Transverse colon (tissue), 4 donors: ENCODE data around the gene CXorf38. TPM values are rescaled to one million over a fixed set of nuclear protein-coding genes. Genes with fewer than 3 reads are reported as not detected.

Experiments
- DNase-seq: peaks from one replicate; pipeline ENCODE4 v3.0.0-alpha.2; 2019
- H3K27ac ChIP-seq, 4 donors: fragments of 200-600 bp; sonication (generic); 2 replicates each; pipeline ENCODE4 v1.5.1; 2016 to 2018; ENCODE audit warnings: inconsistent platforms in 4 of 4
- H3K27me3 ChIP-seq: fragments of 200-600 bp; sonication (generic); 2 replicates; pipeline ENCODE4 v1.5.1; 2017; ENCODE audit warnings: inconsistent platforms
- H3K36me3 ChIP-seq, 4 donors: fragments of 200-600 bp; sonication (generic); 2 replicates each; pipeline ENCODE4 v1.5.1; 2017 to 2019; ENCODE audit warnings: inconsistent platforms in 4 of 4
- H3K4me1 ChIP-seq, 4 donors: fragments of 200-600 bp; sonication (generic); 2 replicates each; pipeline ENCODE4 v1.5.1; 2017 to 2020; ENCODE audit warnings: inconsistent platforms in 4 of 4
- H3K4me3 ChIP-seq, 4 donors: fragments of 200-600 bp; sonication (generic); 1 replicate in 1 of 4; 2 replicates in 3 of 4; pipeline versions ENCODE4 v1.5.1 to v1.6.1; 2017 to 2019; ENCODE audit warnings: inconsistent platforms in 4 of 4
- H3K9me3 ChIP-seq, 2 donors: fragments of 200-600 bp; sonication (generic); 2 replicates each; pipeline ENCODE4 v1.5.1; 2017 to 2019; ENCODE audit warnings: inconsistent platforms in 2 of 2
- CTCF ChIP-seq, 5 experiments: fragments of 200-600 bp in 3 of 5; fragments of 450-650 bp in 2 of 5; sonication (generic) in 3 of 5; IDR thresholded peaks; 1 replicate in 2 of 5; 2 replicates in 3 of 5; pipeline ENCODE4 v1.5.1; 2016 to 2017; ENCODE audit warnings: antibody characterized with exemption in 5 of 5, inconsistent platforms in 3 of 5, mild to moderate bottlenecking in 2 of 5, moderate library complexity in 1 of 5
- EP300 ChIP-seq: sonication (generic); formaldehyde crosslinking; IDR thresholded peaks from one replicate; pipeline ENCODE4 v1.6.1; 2017; ENCODE audit warnings: antibody characterized with exemption, low read depth
- POLR2A ChIP-seq: fragments of 450-650 bp; IDR thresholded peaks from one replicate; pipeline ENCODE4 v1.6.1; 2016; ENCODE audit warnings: antibody characterized with exemption, mild to moderate bottlenecking, moderate library complexity
- POLR2AphosphoS5 ChIP-seq, 3 donors: sonication (generic); formaldehyde crosslinking; IDR thresholded peaks; one replicate each; pipeline ENCODE4 v1.6.1; 2016; ENCODE audit warnings: antibody characterized with exemption in 3 of 3
- WGBS, 2 donors: methylation state at CpG; one replicate each; pipeline ENCODE4 v1.1.5; 2018; ENCODE audit warnings: low coverage in 1 of 2; 5-methylcytosine and 5-hydroxymethylcytosine counted together
- in situ Hi-C, 4 donors: fragments of 200-750 bp; cut with MboI; loops; one replicate each; pipeline versions ENCODE4 v1.15.0 to v1.15.1; 2017; ENCODE audit warnings: low sequenced_read_pairs in 3 of 4, low pct_ligation_motif_present in 1 of 4, low pct_unique_long_range_greater_than_20kb in 1 of 4
- intact Hi-C: fragments of 100-400 bp; cut with DNase I; formaldehyde crosslinking; loops from one replicate; pipeline ENCODE4 v1.15.1; 2023; ENCODE audit warnings: low total_unique reads
- total RNA-seq, 4 donors: library from RNA; depleted of rRNA; stranded (reverse); fragments of >200 nt; gene quantifications; one replicate each; pipeline ENCODE4 v1.1.0, GENCODE V29; 2016

Gene CXorf38
- total RNA-seq, 4 donors from 2014 or later = 5.4 to 18.6 (median 12.1) TPM

GRCh38 chrX:40685362-40685918, 38.1 kb upstream of the CXorf38 start:
- in situ Hi-C loops (no loop called here), intact Hi-C loops (no loop called here)
- H3K4me1 ChIP-seq = no peaks in the 10 kb centered on the region
- H3K9me3 ChIP-seq = no peaks in the 10 kb centered on the region
- WGBS, 2 donors = 46% methylated on average over 4 of the region's 4 CpGs; no CpG with 5 or more reads in 1 of the 2 donors
- H3K27me3 ChIP-seq = no peaks in the 10 kb centered on the region
- no peak overlapping the region for H3K4me3 ChIP-seq
- DNase-seq = no peak
- TF ChIP-seq EP300 (no peak), POLR2AphosphoS5 (IDR thresholded peaks at IDR 0.05) (no peak), POLR2A (no peak), CTCF (IDR thresholded peaks at IDR 0.05) (no peak)
- H3K27ac ChIP-seq = no peak overlapping the region
- no peaks in the 10 kb centered on the region for H3K36me3 ChIP-seq

DNA sequence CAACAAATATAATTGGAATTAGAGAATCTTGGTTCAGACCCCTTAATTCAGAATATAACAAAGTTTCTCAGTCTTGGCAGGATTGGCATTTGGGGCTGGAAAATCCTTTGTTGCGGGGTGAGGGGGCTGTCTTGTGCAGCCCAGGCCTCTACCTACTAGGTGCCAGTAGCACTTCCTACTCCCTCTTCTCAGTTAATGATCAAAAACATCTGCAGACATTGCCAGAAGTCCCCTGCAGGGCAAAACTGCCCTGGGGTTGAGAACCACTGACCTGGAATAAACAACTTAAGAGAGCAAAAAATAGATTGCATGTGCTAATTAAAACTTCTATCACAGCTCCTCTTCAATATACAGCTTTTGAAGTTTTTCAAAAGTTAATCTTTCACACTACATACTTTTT, 36.7 kb upstream of the CXorf38 start:
- no peaks in the 10 kb centered on the region for H3K9me3 ChIP-seq
- intact Hi-C loops = no loop called here
- in situ Hi-C loops = no loop called here
- TF ChIP-seq POLR2A = no peak
- TF ChIP-seq EP300 = no peak
- TF ChIP-seq CTCF (IDR thresholded peaks at IDR 0.05) = no peak
- no peak for TF ChIP-seq POLR2AphosphoS5 (IDR thresholded peaks at IDR 0.05)
- no peak for DNase-seq
- H3K4me1 ChIP-seq = no peaks in the 10 kb centered on the region
- H3K36me3 ChIP-seq = no peaks in the 10 kb centered on the region
- WGBS, 2 donors = 90% methylated on average over 1 of the region's 1 CpG; no CpG with 5 or more reads in 1 of the 2 donors
- H3K27me3 ChIP-seq = no peaks in the 10 kb centered on the region
- no peak overlapping the region for H3K27ac ChIP-seq
- H3K4me3 ChIP-seq = no peak overlapping the region

DNA sequence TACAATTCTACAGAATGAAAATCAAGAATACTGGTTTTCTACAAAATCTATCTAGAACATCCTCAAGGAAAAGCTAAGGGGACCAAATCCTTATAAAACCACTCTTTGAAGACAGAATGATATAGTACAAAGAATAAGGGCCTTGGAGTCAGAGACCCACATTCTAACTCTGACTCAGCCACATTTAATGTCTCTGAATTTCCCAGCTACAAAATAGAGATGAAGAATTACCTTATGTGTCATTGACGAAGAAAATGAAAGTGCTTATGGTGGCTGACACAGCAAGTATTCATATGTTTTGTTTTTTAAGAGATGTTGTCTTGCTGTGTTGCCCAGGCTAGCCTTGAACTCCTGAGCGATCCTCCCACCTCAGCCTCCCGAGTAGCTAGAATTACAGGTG, 35.9 kb upstream of the CXorf38 start:
- H3K4me3 ChIP-seq = no peak overlapping the region
- DNase-seq = no peak
- TF ChIP-seq POLR2AphosphoS5 (IDR thresholded peaks at IDR 0.05) (no peak), EP300 (no peak), CTCF (IDR thresholded peaks at IDR 0.05) (no peak), POLR2A (no peak)
- in situ Hi-C loops = no loop called here
- H3K27ac ChIP-seq = no peak overlapping the region
- H3K9me3 ChIP-seq = no peaks in the 10 kb centered on the region
- H3K4me1 ChIP-seq = no peaks in the 10 kb centered on the region
- no peaks in the 10 kb centered on the region for H3K36me3 ChIP-seq
- WGBS, 2 donors = 88% methylated on average over 3 of the region's 3 CpGs; no CpG with 5 or more reads in 1 of the 2 donors
- intact Hi-C loops = no loop called here
- H3K27me3 ChIP-seq = no peaks in the 10 kb centered on the region

DNA sequence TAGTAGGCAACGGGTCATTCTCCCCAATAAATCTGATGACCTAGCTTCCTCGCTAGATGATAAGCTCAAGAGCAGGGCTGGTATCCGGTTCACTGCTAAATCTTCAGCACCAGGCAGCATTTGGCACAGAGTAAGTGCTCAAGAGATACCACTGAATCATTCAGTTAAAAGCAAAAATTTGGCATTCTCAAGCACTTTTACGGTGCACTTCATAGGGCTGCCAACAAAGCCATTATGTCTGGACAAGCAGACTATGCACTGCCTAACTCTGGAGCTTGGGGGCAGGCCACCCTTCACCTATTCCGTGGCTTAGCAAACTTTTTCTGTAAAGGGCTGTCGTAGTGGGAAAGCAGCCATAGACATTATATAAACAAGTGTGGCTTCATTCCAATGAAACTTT, 23.8 kb upstream of the CXorf38 start:
- Histone ChIP-seq H3K4me3 (no peak overlapping the region), H3K27me3 (no peaks in the 10 kb centered on the region), H3K9me3 (no peaks in the 10 kb centered on the region), H3K27ac (no peak overlapping the region), H3K4me1 (no peaks in the 10 kb centered on the region), H3K36me3 (peaks cover 0 to 4% (median 0%) of the 10 kb centered on the region in 4 donors)
- in situ Hi-C loops (loop anchor here (25.0 kb wide), 3 partner anchors 116 to 466 kb away; no protein-coding TSS in a partner anchor), intact Hi-C loops (no loop called here)
- no peak for DNase-seq
- 70% methylated on average over 6 of the region's 6 CpGs; no CpG with 5 or more reads in 1 of the 2 donors for WGBS, 2 donors
- no peak for TF ChIP-seq EP300
- TF ChIP-seq CTCF (IDR thresholded peaks at IDR 0.05) = no peak
- TF ChIP-seq POLR2A = no peak
- no peak for TF ChIP-seq POLR2AphosphoS5 (IDR thresholded peaks at IDR 0.05)
